Subcutaneous preadipocyte (primary cell): Measurements from ENCODE around the gene PEBP1. TPM values are rescaled to one million over a fixed set of nuclear protein-coding genes. Genes with fewer than 3 reads are reported as not detected.

Source experiments
- total RNA-seq: library from RNA; depleted of rRNA; stranded (reverse); fragments of >200 nt; gene quantifications from 2 replicates; pipeline ENCODE4 v1.2.3, GENCODE V29; 2012

Gene PEBP1
- total RNA-seq: 121 and 132 TPM in 2 replicates

GRCh38 chr12:118135788-118136558, at the start of gene PEBP1:
TSS of gene PEBP1 (plus strand) at chr12:118136124. CDS start at chr12:118136210, 86 bp downstream.

GRCh38 chr12:118103601-118104382, 32.1 kb upstream of the PEBP1 start, which contains the start of gene VSIG10:
TSS of gene VSIG10 (minus strand) at chr12:118104011. CDS start at chr12:118103671, 340 bp downstream.

Other genes starting within 250 kb of the PEBP1 start
- gene KSR2, start 167.1 kb upstream of the PEBP1 start, total RNA-seq: under 0.01 TPM in 2 replicates
- gene RFC5, start 119.4 kb upstream of the PEBP1 start, total RNA-seq: 16.2 and 31.5 TPM in 2 replicates
- gene WSB2, start 74.9 kb upstream of the PEBP1 start, total RNA-seq: 81.9 and 118 TPM in 2 replicates
- gene VSIG10, start 32.1 kb upstream of the PEBP1 start, total RNA-seq: 17.6 and 24.2 TPM in 2 replicates
- 31.2 and 46.1 TPM in 2 replicates for gene TAOK3, start 236.8 kb downstream of the PEBP1 start, total RNA-seq
- 19.1 and 27.2 TPM in 2 replicates for gene SUDS3, start 240.4 kb downstream of the PEBP1 start, total RNA-seq